Measurements from ENCODE around the gene ZNF331. TPM values are rescaled to one million over a fixed set of nuclear protein-coding genes. Genes with fewer than 3 reads are reported as not detected.

ZNF331 gene
- total and polyA plus RNA-seq, 4 experiments from 2014 or later: 27.9 to 58.3 (median 46.2) TPM

DNA sequence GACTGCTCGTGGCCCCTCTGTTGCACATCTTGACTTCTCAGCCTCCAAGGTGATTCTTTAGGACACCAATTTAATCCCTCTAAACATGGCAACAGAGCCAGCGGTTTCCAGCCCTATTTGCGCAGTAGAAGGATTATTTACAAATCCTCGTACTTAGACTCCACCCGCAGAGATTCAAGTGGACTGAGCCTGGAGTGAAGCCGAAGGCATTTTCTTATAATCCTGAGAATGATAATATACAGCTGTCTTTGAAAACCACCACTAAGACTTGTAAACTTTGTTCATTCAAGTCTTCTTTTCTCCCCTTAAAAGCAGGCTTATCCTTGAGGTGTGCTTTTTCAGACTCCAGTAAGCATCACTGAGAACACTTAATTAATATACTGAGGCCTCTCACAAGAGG is 89.0 kb downstream of the ZNF331 start:
- Histone ChIP-seq H3K4me1 (ENCODE audit: insufficient read depth, low read length) (no peaks in the 10 kb centered on the region), H3K27ac (ENCODE audit: low read depth, low read length) (no peak overlapping the region)

More for the DNA sequence above, 89.0 kb downstream of the ZNF331 start:
- Mint-ChIP-seq H3K4me1 (peaks cover 0 to 4% (median under 1%) of the 10 kb centered on the region in 4 donors), H3K9me3 (peaks cover 3 to 20% (median 8%) of the 10 kb centered on the region in 8 donors), H3K27me3 (no peaks in the 10 kb centered on the region), H3K36me3 (no peaks in the 10 kb centered on the region), H3K27ac (no peak overlapping the region), H3K4me3 (no peak overlapping the region)
- intact Hi-C loops (cut with micrococcal nuclease): no loop called here
- H3K9me3 ChIP-seq (ENCODE audit: control insufficient read depth in 1 of 2, low read length in 2 of 2): no peaks in the 10 kb centered on the region
- POLR2A ChIA-PET (ENCODE audit: partially characterized antibody): no interaction called here
- H3K4me3 ChIP-seq (ENCODE audit: low read length in 2 of 2): no peak overlapping the region
- DNase-seq: no peak
- H3K36me3 ChIP-seq (ENCODE audit: insufficient read depth, low read length): no peaks in the 10 kb centered on the region
- H3K27me3 ChIP-seq (ENCODE audit: insufficient read depth, low read length): no peaks in the 10 kb centered on the region
- CTCF ChIA-PET (ENCODE audit: partially characterized antibody): no interaction called here

Other genes with a start within 250 kb of the ZNF331 start
- gene ZNF845, start 204.4 kb upstream of the ZNF331 start, total RNA-seq: 10 to 100 TPM; 18.0 to 19.4 TPM
- 10 to 100 TPM; 12.2 to 13.4 TPM for gene ZNF845, start 204.4 kb upstream of the ZNF331 start, polyA plus RNA-seq
- gene ZNF525, start 172.4 kb upstream of the ZNF331 start, total RNA-seq: 10 to 100 TPM; 36.5 to 36.6 TPM
- 1 to 10 TPM; 2.4 to 9.3 TPM for gene ZNF525, start 172.4 kb upstream of the ZNF331 start, polyA plus RNA-seq
- 10 to 100 TPM; 20.9 to 21.6 TPM for gene ZNF765, start 143.0 kb upstream of the ZNF331 start, total RNA-seq
- gene ZNF765, start 143.0 kb upstream of the ZNF331 start, polyA plus RNA-seq: 1 to 10 TPM; 7.2 to 9.9 TPM
- gene ZNF761, start 106.2 kb upstream of the ZNF331 start, total RNA-seq: 10 to 100 TPM; 18.3 to 20.2 TPM
- 10 to 100 TPM; 11.2 to 11.4 TPM for gene ZNF761, start 106.2 kb upstream of the ZNF331 start, polyA plus RNA-seq
- 10 to 100 TPM in 1 of 2 experiments, 1 to 10 TPM in 1; 9.4 to 10.1 TPM for gene ZNF813, start 70.4 kb upstream of the ZNF331 start, total RNA-seq
- gene ZNF813, start 70.4 kb upstream of the ZNF331 start, polyA plus RNA-seq: 1 to 10 TPM in 1 of 2 donors, under 1 TPM in 1; 0.86 to 5.9 TPM
- gene DPRX, start 93.9 kb downstream of the ZNF331 start, total RNA-seq: not detected
- gene DPRX, start 93.9 kb downstream of the ZNF331 start, polyA plus RNA-seq: not detected

Measured in CD4-positive, alpha-beta memory T cell (primary cell).